GM19035 (cell line): ENCODE results near the gene CAPN1.
A peak's percentile ranks its signal among the peaks of the same experiment; 100 is the strongest.
"Not testable (repeated sequence)": the region's sequence is repeated elsewhere in the genome, so short reads cannot be mapped to it uniquely, and the experiment has no call there.

Experiments used
- ATAC-seq: cut with Tn5 transposase; IDR thresholded peaks from one replicate; pipeline ENCODE4 v1.9.1; 2021; ENCODE audit not compliant: unreplicated experiment

Gene CAPN1

GRCh38 chr11:65181569-65182257 lies at the start of gene CAPN1:
CAPN1 (plus strand) TSS chr11:65181928; CDS start chr11:65182702, 774 bp downstream.
- ATAC-seq, result peak; percentile 38

GRCh38 chr11:65132238-65132987 lies 49.3 kb upstream of the CAPN1 start:
- no peak for ATAC-seq

- ATAC-seq, result no peak
Observed at GRCh38 chr11:65132988-65133700, 48.6 kb upstream of the CAPN1 start.

GRCh38 chr11:65133724-65134123 lies 48.0 kb upstream of the CAPN1 start:
- peak; percentile 1 for ATAC-seq

GRCh38 chr11:65134240-65134951 lies 47.3 kb upstream of the CAPN1 start, which contains the start of gene SYVN1:
SYVN1 (minus strand) TSS chr11:65134519; CDS start chr11:65133601, 918 bp downstream.
- peak; percentile 64 for ATAC-seq

- peak; percentile 74 for ATAC-seq
Observed at GRCh38 chr11:65134952-65135632, 46.6 kb upstream of the CAPN1 start.

GRCh38 chr11:65135633-65136145 lies 46.0 kb upstream of the CAPN1 start:
- ATAC-seq, result no peak

- no peak for ATAC-seq
Observed at GRCh38 chr11:65136515-65137096, 45.1 kb upstream of the CAPN1 start.

GRCh38 chr11:65141896-65142494 lies 39.7 kb upstream of the CAPN1 start:
- no peak for ATAC-seq

GRCh38 chr11:65147352-65148075 lies 34.2 kb upstream of the CAPN1 start:
- no peak for ATAC-seq

GRCh38 chr11:65148657-65149056 lies 33.1 kb upstream of the CAPN1 start:
- no peak for ATAC-seq

GRCh38 chr11:65150131-65150508 lies 31.6 kb upstream of the CAPN1 start:
- ATAC-seq, result not testable (repeated sequence)

- no peak for ATAC-seq
Observed at GRCh38 chr11:65150509-65151299, 31.0 kb upstream of the CAPN1 start.

- no peak for ATAC-seq
Observed at GRCh38 chr11:65151331-65151899, 30.3 kb upstream of the CAPN1 start.

- ATAC-seq, result no peak
Observed at GRCh38 chr11:65152122-65152521, 29.6 kb upstream of the CAPN1 start.

- ATAC-seq, result no peak
Observed at GRCh38 chr11:65156256-65156655, 25.5 kb upstream of the CAPN1 start.

- ATAC-seq, result no peak
Observed at GRCh38 chr11:65156926-65157325, 24.8 kb upstream of the CAPN1 start.

- no peak for ATAC-seq
Observed at GRCh38 chr11:65157336-65157735, 24.4 kb upstream of the CAPN1 start.
